ENCODE results near the gene ATG7.

DNA sequence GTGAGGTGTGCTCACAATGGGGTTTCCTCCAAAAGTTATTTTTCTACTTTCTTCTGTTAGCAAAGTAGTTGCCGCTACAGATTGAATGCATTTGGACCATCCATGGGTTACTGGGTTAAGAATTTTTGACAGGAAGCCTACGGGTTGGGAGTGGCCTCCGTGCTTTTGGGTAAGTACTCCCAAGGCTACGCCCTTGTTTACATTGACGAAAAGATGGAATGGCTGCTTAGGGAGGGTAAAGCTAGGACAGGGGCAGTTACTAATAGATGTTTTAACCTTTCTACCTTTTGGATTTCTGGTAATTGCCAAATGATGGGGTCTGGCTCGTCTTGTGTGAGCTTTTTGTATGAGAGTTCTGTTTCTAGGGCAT is 20.4 kb upstream of the ATG7 start:
- TF ChIP-seq EZH2 (IDR thresholded peaks at IDR 0.05), result no peak
- TF ChIP-seq POLR2AphosphoS5 (IDR thresholded peaks at IDR 0.05; ENCODE audit: borderline replicate concordance, low read depth, low read length), result no peak

Data from SK-N-MC (cell line).